Neural progenitor cell (in vitro differentiated cells): ENCODE data around the gene TGM3. TPM values are rescaled to one million over a fixed set of nuclear protein-coding genes. Genes with fewer than 3 reads are reported as not detected.

Source experiments
- DNase-seq: peaks from one replicate; pipeline ENCODE4 v3.0.0-alpha.2; 2016; ENCODE audit warnings: low spot score
- H2AFZ ChIP-seq: fragments of 200-600 bp; sonication (generic); replicated peaks from 2 replicates; pipeline ENCODE4 v1.6.1; 2016; ENCODE audit warnings: antibody characterized with exemption
- H3F3A ChIP-seq: fragments of 200-600 bp; sonication (generic); 2 replicates; pipeline ENCODE4 v1.6.1; 2016; ENCODE audit warnings: antibody characterized with exemption, low read depth
- H3K27ac ChIP-seq: fragments of 200-600 bp; sonication (generic); 2 replicates; pipeline ENCODE4 v1.5.1; 2016; ENCODE audit warnings: mild to moderate bottlenecking
- H3K27me3 ChIP-seq: fragments of 200-600 bp; sonication (generic); 2 replicates; pipeline ENCODE4 v1.6.1; 2016; ENCODE audit warnings: mild to moderate bottlenecking, moderate library complexity
- H3K36me3 ChIP-seq: fragments of 200-600 bp; sonication (generic); 2 replicates; pipeline ENCODE4 v1.5.1; 2016
- H3K4me1 ChIP-seq: fragments of 200-600 bp; sonication (generic); 2 replicates; pipeline ENCODE4 v1.6.1; 2016; ENCODE audit warnings: mixed run types
- H3K4me2 ChIP-seq: fragments of 200-600 bp; sonication (generic); 2 replicates; pipeline ENCODE4 v1.6.1; 2016
- H3K4me3 ChIP-seq: fragments of 200-600 bp; sonication (generic); 2 replicates; pipeline ENCODE4 v1.5.1; 2016
- H3K79me2 ChIP-seq: fragments of 200-600 bp; sonication (generic); 2 replicates; pipeline ENCODE4 v1.6.1; 2016; ENCODE audit warnings: low read depth
- H3K9ac ChIP-seq: fragments of 200-600 bp; sonication (generic); 2 replicates; pipeline ENCODE4 v1.6.1; 2016
- H3K9me3 ChIP-seq: fragments of 200-600 bp; sonication (generic); 2 replicates; pipeline ENCODE4 v1.5.1; 2016; ENCODE audit warnings: low read depth
- H4K20me1 ChIP-seq: fragments of 200-600 bp; sonication (generic); 2 replicates; pipeline ENCODE4 v1.6.1; 2016; ENCODE audit warnings: low read depth
- H3K27ac Mint-ChIP-seq: 3 replicates; pipeline ENCODE4 v1.8.0; 2021; ENCODE audit warnings: mixed read lengths
- H3K27me3 Mint-ChIP-seq: 2 replicates; pipeline ENCODE4 v1.8.0; 2022; ENCODE audit warnings: low read depth, mild to moderate bottlenecking, inconsistent platforms, moderate library complexity, mixed read lengths; ENCODE audit not compliant: insufficient read depth
- H3K36me3 Mint-ChIP-seq: 3 replicates; pipeline ENCODE4 v1.8.0; 2021; ENCODE audit warnings: mixed read lengths
- H3K4me1 Mint-ChIP-seq: 3 replicates; pipeline ENCODE4 v1.8.0; 2021; ENCODE audit warnings: mixed read lengths
- H3K4me3 Mint-ChIP-seq: 3 replicates; pipeline ENCODE4 v1.8.0; 2021; ENCODE audit warnings: mild to moderate bottlenecking, moderate library complexity, mixed read lengths
- H3K9me3 Mint-ChIP-seq: 3 replicates; pipeline ENCODE4 v1.8.0; 2020; ENCODE audit warnings: mixed read lengths
- EZH2 ChIP-seq: fragments of 200-600 bp; sonication (generic); IDR thresholded peaks from 2 replicates; pipeline ENCODE4 v1.6.1; 2017; ENCODE audit warnings: antibody characterized with exemption, mild to moderate bottlenecking, moderate library complexity
- EZH2phosphoT487 ChIP-seq: fragments of 200-600 bp; sonication (generic); IDR thresholded peaks from 2 replicates; pipeline ENCODE4 v1.6.1; 2017; ENCODE audit warnings: antibody characterized with exemption
- total RNA-seq: library from RNA; depleted of rRNA; stranded (reverse); fragments of >200 nt; gene quantifications from 2 replicates; pipeline ENCODE4 v1.2.3, GENCODE V29; 2015; ENCODE audit warnings: low replicate concordance
- TF ChIP-seq, protein P1 (sequence below): fragments of 200-600 bp; sonication (generic); IDR thresholded peaks from 2 replicates; pipeline ENCODE4 v1.5.1; 2017; ENCODE audit warnings: antibody characterized with exemption, mild to moderate bottlenecking

The TGM3 gene
- total RNA-seq, 1 donor from 2014 or later: not detected

DNA sequence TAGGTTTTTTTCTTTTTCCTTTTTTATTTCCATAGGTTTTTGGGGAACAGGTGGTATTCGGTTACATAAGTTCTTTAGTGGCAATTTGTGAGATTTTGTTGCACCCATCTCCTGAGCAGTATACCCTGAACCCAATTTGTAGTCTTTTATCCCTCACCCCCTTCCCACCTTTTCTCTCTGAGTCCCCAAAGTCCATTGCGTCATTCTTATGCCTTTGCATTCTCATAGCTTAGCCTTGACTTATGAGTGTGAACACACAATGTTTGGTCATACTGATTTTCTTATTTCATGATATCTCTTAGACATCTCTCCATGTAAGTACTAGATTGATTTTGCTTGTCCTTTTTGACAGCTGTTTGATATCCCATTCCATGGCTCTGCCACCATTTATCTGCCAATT, 27.2 kb downstream of the TGM3 start:
- no peak overlapping the region for H3K27ac Mint-ChIP-seq
- no peaks in the 10 kb centered on the region for H3K27me3 Mint-ChIP-seq
- TF ChIP-seq, protein P1, sequence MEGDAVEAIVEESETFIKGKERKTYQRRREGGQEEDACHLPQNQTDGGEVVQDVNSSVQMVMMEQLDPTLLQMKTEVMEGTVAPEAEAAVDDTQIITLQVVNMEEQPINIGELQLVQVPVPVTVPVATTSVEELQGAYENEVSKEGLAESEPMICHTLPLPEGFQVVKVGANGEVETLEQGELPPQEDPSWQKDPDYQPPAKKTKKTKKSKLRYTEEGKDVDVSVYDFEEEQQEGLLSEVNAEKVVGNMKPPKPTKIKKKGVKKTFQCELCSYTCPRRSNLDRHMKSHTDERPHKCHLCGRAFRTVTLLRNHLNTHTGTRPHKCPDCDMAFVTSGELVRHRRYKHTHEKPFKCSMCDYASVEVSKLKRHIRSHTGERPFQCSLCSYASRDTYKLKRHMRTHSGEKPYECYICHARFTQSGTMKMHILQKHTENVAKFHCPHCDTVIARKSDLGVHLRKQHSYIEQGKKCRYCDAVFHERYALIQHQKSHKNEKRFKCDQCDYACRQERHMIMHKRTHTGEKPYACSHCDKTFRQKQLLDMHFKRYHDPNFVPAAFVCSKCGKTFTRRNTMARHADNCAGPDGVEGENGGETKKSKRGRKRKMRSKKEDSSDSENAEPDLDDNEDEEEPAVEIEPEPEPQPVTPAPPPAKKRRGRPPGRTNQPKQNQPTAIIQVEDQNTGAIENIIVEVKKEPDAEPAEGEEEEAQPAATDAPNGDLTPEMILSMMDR: no peak
- TF ChIP-seq EZH2phosphoT487 (no peak), EZH2 (no peak)
- Histone ChIP-seq H3K27ac (no peak overlapping the region), H3K79me2 (no peaks in the 10 kb centered on the region), H2AFZ (no peak overlapping the region), H3K4me3 (no peak overlapping the region), H3K4me2 (no peak overlapping the region), H3K4me1 (no peaks in the 10 kb centered on the region), H3K9me3 (no peaks in the 10 kb centered on the region), H3F3A (no peaks in the 10 kb centered on the region), H3K27me3 (no peaks in the 10 kb centered on the region), H3K9ac (no peak overlapping the region), H4K20me1 (no peaks in the 10 kb centered on the region), H3K36me3 (no peaks in the 10 kb centered on the region)
- H3K4me1 Mint-ChIP-seq: no peaks in the 10 kb centered on the region
- H3K9me3 Mint-ChIP-seq: no peaks in the 10 kb centered on the region
- no peaks in the 10 kb centered on the region for H3K36me3 Mint-ChIP-seq
- no peak for DNase-seq
- no peak overlapping the region for H3K4me3 Mint-ChIP-seq

DNA sequence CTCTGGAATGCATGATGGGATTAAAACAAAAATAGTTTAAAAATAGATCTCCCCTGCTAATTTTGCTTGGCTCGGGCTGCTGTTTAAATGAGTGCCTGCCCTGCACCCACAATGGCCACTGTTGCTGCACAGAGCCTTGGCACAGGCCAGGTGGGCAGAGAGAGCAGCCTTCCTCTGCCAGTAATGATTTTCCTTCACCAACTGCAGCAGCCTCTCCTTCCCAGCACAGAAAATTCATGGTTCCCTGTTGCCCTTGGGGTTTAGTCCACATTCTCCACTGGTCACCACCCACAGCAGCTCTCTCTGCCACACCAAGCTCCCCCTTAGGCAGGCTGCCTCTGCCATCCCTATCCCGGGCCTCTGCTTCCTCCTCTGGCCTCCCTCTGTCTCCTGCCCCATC, 30.2 kb downstream of the TGM3 start:
- no peak for DNase-seq
- Mint-ChIP-seq H3K4me1 (peaks cover 8% of the 10 kb centered on the region), H3K36me3 (no peaks in the 10 kb centered on the region), H3K4me3 (no peak overlapping the region), H3K27ac (peak overlapping the region; percentile 26), H3K27me3 (no peaks in the 10 kb centered on the region), H3K9me3 (no peaks in the 10 kb centered on the region)
- H3K27ac ChIP-seq: no peak overlapping the region
- H3K4me3 ChIP-seq: no peak overlapping the region
- H3F3A ChIP-seq: no peaks in the 10 kb centered on the region
- no peaks in the 10 kb centered on the region for H3K36me3 ChIP-seq
- no peaks in the 10 kb centered on the region for H3K79me2 ChIP-seq
- TF ChIP-seq EZH2 (no peak), EZH2phosphoT487 (no peak)
- TF ChIP-seq, protein P1: no peak
- H4K20me1 ChIP-seq: no peaks in the 10 kb centered on the region
- H3K9me3 ChIP-seq: no peaks in the 10 kb centered on the region
- no peaks in the 10 kb centered on the region for H3K27me3 ChIP-seq
- no peak overlapping the region for H2AFZ ChIP-seq
- H3K4me1 ChIP-seq: no peaks in the 10 kb centered on the region
- no peak overlapping the region for H3K4me2 ChIP-seq
- H3K9ac ChIP-seq: no peak overlapping the region

DNA sequence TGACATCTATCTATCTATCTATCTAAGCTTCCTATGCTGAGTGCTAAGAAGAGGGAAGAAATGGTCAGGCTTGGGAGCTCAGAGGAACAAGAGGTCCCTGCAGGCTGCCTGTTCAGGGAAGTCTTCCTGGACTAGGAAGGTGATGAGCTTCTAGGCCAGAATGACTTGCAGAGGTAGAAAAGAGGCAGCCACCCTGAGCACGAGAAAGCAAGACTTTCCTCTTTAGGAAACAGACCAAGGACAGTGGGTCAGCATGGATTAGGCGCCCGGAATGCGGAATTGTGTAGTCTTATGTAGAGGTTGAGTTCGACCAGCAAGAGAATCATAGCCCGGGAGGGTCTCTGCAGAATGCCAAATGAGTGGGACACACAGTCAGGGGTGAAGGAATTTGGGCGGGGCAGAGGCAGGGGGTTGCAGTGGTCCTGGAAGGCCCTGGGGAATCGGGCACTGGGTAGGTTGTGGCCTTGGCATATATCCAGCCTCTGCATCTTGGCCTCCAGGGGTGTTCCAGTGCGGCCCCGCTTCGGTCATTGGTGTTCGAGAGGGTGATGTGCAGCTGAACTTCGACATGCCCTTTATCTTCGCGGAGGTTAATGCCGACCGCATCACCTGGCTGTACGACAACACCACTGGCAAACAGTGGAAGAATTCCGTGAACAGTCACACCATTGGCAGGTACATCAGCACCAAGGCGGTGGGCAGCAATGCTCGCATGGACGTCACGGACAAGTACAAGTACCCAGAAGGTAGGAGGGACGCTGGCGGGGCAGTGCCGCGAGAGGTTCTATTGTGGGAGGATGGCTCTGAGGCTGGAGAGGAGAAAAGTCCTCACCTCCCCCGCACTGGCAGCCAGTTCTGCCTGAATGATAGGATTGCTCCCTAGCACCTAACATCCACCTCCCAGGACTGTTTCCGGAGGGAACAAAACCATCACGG, 32.1 kb downstream of the TGM3 start:
- no peak overlapping the region for H3K4me3 ChIP-seq
- H3K4me1 ChIP-seq: no peaks in the 10 kb centered on the region
- TF ChIP-seq, protein P1: no peak
- TF ChIP-seq EZH2phosphoT487 (no peak), EZH2 (no peak)
- no peak overlapping the region for H3K27ac ChIP-seq
- H2AFZ ChIP-seq: no peak overlapping the region
- no peaks in the 10 kb centered on the region for H3K36me3 Mint-ChIP-seq
- H3K36me3 ChIP-seq: no peaks in the 10 kb centered on the region
- H3K9ac ChIP-seq: no peak overlapping the region
- no peak for DNase-seq
- no peaks in the 10 kb centered on the region for H3K27me3 ChIP-seq
- no peaks in the 10 kb centered on the region for H3F3A ChIP-seq
- no peaks in the 10 kb centered on the region for H4K20me1 ChIP-seq
- H3K9me3 Mint-ChIP-seq: no peaks in the 10 kb centered on the region
- H3K4me3 Mint-ChIP-seq: no peak overlapping the region
- no peaks in the 10 kb centered on the region for H3K27me3 Mint-ChIP-seq
- H3K4me2 ChIP-seq: no peak overlapping the region
- peaks cover 8% of the 10 kb centered on the region for H3K4me1 Mint-ChIP-seq
- H3K79me2 ChIP-seq: no peaks in the 10 kb centered on the region
- H3K27ac Mint-ChIP-seq: peak overlapping the region; percentile 27
- no peaks in the 10 kb centered on the region for H3K9me3 ChIP-seq
